Tongue (tissue), 2 donors: ENCODE results near the gene ACER2. TPM values are rescaled to one million over a fixed set of nuclear protein-coding genes. Genes with fewer than 3 reads are reported as not detected.
A peak's percentile ranks its signal among the peaks of the same experiment; 100 is the strongest.
"Not testable (repeated sequence)": the region's sequence is repeated elsewhere in the genome, so short reads cannot be mapped to it uniquely, and the experiment has no call there.

Experiments
- DNase-seq: peaks from one replicate; pipeline ENCODE4 v3.0.0-alpha.2; 2015
- total RNA-seq: library from RNA; depleted of rRNA; stranded (reverse); fragments of >200 nt; gene quantifications from one replicate; pipeline ENCODE4 v1.2.3, GENCODE V29; 2014

ACER2 gene
- total RNA-seq, 1 donor from 2014 or later = 1.7 TPM

DNA sequence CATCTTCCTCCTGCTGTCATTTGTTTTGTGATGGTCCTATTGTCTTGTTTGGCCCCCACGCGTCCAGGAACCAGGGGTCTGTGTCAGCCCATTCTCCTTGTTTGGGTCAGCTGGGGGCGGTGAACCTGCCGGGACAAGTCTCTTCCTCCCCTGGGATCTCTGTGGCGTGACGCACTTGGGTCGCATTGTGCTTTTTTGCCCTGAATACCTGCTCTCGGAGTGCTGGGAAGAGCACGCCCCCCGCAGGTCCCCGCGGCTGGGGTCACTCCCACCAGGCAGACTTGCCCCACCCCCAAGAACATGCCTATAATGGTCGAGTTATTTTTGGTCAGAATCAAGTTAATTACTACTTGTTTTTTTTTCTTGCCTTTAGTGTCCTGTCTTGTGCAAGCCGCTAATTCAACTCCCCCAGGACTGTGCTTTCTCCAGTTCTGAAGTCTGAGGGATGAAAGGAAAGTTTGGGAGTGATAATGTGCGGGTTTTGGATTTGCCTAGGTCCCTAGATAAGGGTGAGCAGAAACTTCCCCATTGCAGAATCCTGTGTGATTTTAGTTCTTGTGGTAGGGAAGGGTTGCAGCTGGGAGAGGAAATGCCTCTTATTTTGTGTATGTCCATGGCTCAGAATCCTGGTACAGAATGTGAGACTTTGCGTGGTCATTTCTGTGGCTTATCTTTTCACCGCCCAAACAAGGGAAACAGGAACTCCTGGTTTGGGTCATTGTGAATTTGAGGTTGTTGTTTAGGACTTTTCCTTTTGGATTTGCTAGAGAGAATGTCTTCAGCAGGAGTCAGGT is 789 bp downstream of the ACER2 start:
- DNase-seq = peak; percentile 40

DNA sequence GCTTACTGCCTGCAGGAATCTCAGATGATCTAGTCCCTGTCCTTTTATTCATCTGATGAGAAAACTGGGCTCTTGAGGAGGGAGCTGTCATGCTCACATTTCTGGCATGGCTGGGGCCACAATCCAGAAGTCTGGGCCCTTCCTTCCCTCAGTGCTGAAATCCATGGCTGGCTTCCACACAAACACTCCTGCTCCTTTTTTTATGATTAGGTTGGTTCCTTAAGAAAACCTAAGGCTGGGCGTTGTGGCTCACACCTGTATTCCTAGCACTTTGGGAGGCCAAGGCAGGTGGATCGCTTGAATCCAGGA is 1.3 kb downstream of the ACER2 start:
- no peak for DNase-seq

DNA sequence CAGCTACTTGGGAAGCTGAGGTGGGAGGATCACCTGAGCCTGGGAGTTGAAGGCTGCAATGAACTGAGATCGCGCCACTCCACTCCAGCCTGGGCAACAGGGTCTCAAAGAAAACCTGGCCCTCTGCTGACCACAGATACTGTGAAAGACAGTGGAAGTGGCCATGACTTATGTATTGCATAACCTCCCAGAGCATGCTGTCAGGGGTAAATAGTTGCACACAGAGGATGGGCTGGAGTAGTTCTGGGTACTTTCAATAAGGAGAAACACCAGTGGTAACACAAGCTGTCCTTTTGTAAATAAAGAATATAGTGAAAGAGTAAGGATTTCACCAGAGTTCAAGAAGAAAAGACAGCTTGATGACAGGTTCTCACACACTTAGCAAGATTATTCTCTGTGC is 1.8 kb downstream of the ACER2 start:
- DNase-seq = no peak

DNA sequence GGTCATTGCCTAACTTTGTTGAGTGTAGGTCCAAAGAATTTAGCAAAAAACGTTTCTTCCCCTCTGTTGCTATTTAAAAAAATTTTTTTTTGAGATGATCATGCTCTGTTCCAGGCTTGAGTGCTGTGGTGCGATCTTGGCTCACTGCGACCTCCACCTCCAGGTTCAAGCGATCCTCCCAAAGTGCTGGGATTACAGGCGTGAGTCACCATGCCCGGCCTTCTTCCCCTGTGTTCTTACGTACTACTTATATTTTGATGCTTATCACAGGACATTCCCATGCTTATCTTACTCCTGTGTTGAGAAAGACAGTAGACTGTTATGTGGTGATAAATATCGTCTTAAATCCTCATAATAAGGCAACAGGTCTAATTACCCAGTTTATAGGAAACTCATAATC is 2.5 kb downstream of the ACER2 start:
- no peak for DNase-seq

DNA sequence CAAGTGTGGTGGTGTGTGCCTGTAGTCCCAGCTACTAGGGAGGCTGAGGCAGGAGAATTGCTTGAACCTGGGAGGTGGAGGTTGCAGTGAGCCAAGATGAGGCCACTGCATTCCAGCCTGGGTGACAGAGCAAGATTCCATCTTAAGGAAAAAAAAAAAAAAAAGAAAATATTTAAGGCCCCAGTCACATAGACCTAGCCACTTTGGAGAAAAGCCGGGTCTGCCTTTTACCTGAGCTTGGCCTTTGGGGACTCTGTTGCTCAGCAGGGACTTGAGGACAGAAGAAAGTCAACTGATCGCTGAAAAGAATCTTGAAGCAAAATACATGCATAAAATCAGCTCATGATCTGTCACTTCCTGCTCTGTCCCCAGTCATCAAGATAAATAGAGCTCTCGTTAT is 4.6 kb downstream of the ACER2 start:
- not testable (repeated sequence) for DNase-seq

DNA sequence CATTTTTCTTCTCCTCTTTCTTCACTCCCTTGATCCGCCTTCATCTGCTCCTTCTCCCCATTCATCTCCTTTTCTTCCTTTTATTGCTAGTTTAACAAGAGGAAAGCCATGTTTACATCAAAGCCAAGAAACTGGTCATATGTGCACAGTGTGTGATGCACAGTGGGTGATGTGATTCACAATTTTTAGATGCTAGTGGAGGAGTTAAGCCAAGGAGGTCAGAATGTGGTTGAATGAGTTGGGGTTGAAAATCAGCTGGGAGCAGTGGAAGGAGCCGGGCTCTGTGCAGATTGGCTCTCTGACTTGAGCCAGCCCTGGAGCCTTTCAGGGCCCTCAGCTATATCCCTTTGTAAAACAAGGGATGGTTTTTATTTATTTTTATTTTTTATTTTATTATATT is 7.3 kb downstream of the ACER2 start:
- no peak for DNase-seq

DNA sequence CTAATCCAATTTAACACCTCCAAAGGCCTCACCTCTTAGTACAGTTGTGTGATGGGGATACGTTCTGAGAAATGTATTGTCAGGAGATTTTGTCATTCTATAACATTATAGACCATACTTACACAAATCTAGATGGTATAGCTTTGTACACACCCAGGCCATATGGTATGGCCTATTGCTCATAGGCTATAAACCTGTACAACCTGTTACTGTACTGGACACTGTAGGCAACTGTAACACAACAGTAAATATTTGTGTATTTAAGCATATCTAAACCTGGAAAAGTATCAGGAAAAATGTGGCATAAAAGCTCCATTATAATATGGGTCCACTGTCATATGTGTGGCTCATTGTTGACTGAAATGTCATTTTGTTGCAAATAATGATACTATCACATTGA is 12.1 kb downstream of the ACER2 start:
- no peak for DNase-seq

DNA sequence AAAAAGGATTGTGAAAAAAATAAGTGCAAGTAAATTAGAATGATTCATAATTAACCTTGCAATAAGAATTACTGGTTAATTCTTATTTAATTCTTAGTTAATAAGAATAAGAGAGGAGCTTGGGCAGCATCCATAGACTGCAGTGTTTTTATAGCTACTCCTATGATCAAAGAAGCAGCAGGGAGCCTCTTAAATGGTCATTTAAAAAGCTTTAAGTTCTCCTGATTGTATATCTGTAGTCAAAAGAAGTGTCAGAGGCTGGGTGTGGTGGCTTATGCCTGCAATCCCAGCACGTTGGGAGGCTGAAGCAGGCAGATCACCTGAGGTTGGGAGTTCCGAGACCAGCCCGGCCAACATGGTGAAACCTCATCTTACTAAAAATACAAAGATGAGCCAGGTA is 14.4 kb downstream of the ACER2 start:
- DNase-seq = no peak

DNA sequence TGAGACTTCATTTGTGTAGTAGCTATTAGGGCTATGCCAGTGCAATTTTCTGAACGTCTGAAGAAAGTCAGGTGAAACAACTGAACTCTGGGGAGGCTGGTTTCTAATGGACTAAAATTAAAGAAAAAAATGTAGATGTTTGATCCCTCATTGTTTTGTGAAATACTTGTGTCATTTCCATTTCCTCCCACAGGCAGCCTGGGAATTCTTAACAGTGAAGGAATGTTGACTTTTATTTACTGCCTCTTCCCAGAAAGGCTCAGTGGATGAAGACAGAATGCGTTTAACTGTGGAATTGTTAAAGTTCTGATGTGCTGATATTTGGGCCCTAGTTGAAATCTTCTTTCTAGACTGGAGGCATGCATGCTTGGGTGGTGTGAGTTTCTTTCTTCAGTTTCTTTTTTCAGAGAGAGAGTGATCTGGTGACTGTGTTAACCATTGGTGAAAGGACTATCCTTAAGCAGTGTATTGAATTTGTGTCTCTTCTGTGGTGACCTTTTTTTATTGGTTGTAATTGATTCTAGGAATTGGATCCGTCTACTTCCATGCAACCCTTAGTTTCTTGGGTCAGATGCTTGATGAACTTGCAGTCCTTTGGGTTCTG is 15.5 kb downstream of the ACER2 start:
- DNase-seq = no peak

DNA sequence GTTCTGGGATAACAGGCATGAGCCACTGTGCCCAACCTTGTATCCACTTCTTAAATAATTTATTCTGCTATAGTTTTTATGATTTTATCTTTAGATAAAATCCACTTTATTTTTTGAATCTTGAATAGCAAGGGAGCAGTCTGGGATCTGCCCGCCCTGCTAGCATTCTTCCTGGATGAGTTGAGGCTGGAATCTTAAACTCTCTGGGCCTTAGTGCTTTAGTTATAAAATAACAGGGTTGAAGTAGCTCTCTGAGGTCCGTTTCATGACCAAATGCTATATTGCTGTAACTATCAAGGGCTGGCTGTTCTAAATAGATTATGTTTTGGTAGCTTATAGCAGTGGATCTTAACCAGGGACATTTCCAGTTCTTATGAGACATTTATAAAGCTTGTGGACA is 20.8 kb downstream of the ACER2 start:
- DNase-seq = no peak

DNA sequence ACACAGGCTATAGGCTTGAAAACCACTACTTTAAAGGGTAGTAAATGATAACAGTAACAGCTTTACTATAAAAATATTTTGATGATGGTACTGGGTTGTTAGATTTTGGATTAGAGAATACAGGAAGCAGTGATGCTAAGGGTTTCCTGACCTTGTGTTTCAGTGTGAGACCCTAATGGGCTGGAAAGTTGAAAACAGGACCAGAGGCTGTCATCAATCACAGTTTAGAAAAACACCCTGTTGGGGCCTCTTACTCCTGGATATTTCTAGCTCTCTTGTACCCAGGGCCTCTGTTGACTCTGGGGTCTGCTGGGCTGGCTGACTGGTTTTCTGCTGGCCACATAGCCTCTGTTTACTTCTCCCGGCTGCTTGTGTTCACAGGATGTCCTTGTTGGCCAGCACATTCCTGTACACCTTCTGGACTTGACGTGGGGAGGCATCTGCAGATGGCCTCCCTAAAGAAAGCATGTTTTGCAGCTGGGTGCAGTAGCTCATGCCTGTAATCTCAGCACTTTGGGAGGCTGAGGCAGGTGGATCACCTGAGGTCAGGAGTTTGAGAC is 21.5 kb downstream of the ACER2 start:
- DNase-seq = no peak

DNA sequence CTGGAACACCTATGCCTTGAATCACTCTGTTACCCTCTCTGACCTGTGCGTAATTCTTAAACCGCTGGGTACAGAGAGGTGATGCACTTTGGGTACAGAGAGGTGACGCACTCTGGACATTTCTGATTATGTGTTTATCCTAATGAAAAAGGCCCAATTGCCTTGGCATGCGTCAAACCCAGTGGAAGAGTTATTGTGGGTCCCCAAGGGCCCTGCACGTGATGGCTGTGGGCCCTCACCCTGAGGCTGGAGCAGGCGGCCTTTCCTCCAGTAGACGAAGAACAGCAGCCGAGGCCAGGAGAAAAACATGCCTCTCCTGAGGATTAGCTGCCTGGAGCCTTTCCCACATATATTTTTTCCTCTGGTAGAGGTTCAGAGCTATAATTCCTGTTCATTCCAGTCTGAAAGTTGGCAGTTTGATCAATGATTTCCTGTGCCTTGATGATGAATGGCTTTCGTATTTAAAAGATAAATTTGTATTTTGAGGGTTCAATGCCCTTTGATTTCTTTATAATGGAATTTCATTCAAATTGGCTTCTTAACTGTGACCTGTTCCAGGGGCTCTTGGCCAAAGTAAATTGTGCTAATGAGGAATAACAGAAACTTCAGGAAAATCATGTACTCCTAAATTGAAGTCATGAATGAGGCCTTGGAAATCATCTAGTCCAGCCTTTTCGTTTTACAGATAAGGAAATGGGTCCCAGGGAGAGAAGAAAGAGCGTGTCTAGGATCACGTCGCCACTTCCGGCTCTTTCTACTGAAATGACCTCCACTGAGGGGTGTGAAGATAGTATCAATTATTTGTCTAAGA is 22.8 kb downstream of the ACER2 start:
- peak; percentile 60 for DNase-seq

DNA sequence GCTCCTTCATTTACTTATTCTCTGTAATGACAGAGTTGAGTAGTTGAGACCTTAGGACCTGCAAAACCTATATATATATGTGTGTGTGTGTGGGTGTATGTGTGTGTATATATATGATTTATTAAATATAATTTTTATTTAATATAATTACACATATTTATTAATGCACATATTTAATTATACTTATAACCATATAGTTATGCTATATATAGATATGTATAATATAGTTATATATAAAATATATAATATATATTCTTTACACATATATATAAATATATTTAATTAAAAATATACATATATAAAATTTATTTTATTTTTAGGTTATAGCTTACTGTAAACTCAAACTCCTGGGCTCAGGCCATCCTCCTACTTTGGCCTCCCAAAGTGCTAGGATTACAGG is 23.7 kb downstream of the ACER2 start:
- no peak for DNase-seq

DNA sequence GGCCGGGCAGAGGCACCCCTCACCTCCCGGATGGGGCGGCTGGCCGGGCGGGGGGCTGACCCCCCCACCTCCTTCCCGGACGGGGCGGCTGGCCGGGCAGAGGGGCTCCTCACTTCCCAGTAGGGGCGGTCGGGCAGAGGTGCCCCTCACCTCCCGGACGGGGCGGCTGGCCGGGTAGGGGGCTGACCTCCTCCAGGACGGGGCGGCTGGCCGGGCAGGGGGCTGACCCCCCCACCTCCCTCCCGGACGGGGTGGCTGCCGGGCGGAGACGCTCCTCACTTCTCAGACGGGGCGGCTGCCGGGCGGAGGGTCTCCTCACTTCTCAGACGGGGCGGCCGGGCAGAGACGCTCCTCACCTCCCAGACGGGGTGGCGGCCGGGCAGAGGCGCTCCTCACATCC is 24.9 kb downstream of the ACER2 start:
- DNase-seq = not testable (repeated sequence)

DNA sequence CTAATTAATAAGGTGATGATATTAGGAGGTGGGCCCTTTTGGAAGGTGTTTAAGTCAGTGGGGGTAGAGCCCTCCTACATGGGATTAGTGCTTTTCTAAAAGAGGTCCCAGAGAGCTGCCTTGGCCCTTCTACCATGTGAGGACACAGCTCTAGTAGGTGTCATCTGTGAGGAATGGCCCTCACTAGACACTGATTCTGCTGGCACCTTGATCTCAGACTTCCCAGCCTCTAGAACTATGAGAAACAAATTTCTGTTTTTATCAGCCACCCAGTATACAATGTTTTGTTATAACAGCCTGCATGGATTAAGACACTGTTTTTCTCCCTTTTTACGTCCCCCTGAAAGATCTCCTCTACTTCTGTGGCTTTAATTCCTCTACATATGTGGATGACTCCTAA is 31.6 kb downstream of the ACER2 start:
- DNase-seq = no peak

DNA sequence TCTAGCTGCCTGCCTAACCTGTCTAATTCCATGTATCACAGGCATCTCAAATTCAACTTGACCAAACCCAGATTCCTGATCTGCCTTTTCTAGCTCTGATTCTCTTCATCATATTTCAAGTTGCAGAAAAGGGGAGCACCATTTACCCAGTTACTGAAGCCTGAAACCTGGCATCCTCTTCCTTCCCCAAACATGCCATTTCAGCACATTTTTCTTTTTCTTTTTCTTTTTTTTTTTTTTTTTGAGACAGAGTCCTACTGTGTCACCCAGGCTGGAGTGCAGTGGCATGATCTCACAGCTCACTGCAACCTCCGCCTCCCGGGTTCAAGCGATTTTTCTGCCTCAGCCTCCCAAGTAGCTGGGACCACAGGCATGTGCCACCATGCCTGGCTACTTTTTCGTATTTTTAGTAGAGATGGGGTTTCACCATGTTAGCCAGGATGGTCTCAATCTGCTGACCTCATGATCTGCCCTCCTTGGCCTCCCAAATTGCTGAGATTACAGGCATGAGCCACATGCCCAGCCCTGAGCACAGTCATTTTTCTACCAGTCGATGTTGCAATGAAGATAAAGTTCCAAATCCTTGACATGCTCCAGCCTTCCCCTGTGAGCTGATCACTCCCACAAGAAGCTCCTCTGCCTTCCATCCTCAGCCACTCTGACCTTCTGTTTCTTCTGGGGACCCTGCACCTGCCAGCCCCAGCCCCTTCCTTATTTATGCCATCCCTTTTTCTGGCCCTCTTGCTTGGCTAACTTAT is 32.2 kb downstream of the ACER2 start:
- no peak for DNase-seq

DNA sequence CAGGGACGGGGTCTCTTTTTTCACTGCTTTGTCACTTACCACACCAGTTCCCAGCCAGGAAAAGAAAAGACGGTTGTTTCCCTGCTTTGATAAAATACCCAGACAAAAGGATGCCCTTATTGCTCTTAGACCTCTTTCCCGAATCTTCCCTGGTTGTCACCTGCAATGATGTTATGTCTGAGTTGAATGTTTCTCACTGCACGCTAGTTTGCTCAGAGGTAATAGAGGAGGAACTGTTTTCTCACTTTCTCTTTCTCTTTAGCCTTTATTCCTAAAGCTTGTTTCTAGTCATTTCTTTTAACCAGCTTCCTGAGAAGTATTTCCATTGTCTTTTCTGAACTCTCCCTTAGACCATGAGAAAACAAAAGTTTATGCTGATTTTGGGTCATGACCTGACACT is 32.9 kb downstream of the ACER2 start:
- DNase-seq = no peak

DNA sequence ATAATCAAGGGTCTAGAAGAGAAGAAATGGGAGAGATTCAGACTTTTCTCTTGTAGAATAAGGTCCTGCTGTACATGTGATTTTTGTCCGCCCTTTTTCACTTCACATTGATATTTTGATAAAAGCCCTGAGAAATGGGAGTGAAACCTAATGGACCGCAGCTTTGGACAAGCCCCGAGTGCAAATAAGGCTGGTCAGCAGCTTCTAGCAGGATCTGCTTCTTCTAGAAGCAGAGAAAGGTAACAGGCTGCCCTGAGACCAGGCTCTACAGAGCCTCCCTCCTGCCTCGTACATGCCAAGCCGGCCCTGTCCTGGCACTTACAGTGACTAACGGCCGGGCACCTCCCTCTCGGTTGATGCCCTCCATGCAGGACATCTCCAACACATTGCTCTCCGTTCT is 33.4 kb downstream of the ACER2 start:
- no peak for DNase-seq

DNA sequence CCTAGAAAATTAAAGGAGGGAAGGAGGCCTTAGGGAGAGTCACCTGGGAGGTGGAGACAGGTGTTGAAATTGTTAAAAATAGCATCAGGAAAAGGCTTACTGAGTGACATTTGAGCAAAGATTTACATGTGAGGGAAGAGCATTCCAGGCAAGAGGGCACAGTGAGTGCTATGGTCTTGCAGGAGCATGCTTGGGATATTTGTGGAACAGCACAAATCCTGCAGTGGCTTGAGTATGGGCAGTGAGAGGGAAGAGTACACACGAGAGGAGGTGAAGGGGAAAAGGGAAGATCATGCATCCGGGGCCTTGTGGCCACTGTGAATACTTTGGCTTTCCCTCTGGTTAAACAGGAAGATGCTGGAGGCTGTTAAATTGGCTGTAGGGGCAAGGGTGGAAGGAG is 36.6 kb downstream of the ACER2 start:
- no peak for DNase-seq

DNA sequence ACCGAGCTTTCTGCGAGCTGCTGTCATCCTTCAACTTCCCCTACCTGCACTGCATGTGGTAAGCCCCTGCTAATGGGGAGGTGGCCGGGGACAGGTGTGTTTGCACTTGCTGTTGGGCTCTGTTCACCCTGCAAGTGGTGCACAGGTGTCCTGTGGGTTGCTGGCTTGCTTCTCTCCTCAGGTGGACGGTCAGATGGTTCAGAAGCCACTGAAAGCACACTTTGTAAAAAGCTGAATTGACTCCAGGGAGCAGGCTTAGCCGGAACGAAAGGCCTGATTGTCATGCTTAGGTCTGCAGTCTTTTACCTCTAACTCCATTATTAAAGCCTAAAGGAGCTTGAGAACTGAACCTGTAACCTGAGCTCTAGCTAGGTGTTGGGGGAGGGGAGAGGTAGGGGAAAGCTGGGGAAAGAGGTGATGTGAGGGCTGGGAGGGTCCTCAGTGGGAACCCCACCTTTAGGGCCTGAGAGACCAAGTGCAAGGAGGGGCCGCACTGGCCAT is 37.6 kb downstream of the ACER2 start:
- no peak for DNase-seq

DNA sequence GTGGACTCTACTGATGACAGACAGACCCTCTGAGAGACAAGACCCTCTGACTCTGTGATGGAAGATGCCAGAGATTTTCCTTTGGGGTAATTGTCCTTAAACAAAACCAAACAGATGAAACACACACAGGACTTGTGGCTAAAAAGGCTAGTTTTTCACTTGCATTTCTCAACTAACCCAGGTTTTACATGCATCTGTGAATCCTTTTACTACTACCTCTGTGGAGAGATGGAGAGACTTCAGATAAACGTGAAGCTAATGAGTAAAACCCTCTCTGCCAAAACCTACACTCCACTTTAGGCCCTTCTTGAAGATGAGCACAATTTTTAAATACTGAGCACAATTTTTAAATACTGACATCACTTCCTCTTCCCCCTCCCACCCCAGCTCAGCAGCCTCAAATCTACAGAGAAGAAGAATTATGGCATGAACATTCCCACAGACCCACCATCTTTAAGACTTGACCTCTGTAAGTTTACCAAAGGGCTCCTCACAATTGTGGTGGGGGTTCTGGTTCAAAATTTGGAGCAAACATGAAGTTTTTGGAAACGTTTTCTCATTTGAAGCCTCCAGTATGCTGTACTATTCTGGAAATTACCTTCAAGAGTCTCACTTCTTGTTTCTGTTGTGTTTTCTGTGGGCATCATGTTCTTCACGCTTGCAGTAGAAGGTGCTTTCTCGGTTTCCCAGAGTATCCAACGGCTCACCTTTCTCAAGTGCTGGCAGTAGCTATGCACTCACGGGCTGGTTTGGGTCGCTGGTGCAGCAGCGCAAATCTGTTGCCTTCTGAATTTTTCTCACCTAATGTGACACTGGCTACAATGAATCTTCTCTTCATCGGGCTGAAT is 42.7 kb downstream of the ACER2 start:
- DNase-seq = no peak
